GM18873 (cell line): ENCODE measurements around the gene HCFC1.

ENCODE experiments used
- ATAC-seq: cut with Tn5 transposase; IDR thresholded peaks from one replicate; pipeline ENCODE4 v1.9.1; 2021; ENCODE audit warnings: mild to moderate bottlenecking, moderate library complexity, moderate number of reproducible peaks; ENCODE audit not compliant: unreplicated experiment, low FRiP score

Gene HCFC1

GRCh38 chrX:153926858-153927671, 44.6 kb downstream of the HCFC1 start:
- peak; percentile 56 for ATAC-seq

DNA sequence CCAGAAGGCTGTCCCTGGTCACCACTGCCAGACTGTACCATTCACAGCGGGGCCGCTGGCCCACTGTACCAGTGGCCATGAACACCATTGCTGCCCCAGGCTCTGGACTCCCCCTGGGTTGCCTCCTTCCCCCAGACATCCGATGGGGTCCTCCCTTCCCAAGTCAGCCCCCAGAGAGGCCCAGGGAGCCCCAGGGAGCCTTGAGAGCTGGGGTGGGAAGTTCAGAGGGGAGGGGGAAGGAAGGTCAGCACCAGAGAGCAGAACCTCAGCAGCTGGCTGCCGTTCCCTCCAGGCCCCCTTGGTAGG, 45.1 kb downstream of the HCFC1 start:
- peak; percentile 7 for ATAC-seq

- ATAC-seq = peak; percentile 1
These were observed 45.7 kb downstream of the HCFC1 start, which contains the start of gene ARHGAP4 for GRCh38 chrX:153925739-153926551. Gene ARHGAP4 (minus strand): TSS chrX:153926264. CDS start chrX:153926202, 62 bp downstream.

DNA sequence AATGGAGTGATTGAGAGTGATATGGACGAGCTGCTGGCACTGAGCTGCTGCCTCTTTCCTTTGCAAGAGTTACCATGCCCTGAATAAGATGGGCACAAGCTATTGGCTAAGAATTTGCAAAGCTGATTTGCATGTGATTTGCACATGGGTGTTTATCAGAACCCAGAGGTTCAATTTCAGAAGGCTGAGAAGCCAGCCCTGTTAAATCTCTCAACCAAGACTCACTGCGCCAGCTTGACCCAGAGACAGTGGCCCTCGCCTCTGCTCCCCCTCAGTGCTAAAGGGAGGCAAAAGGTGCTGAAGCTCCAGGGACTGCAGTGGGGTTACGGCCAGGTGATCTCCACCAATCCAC, 46.3 kb downstream of the HCFC1 start:
- no peak for ATAC-seq

DNA sequence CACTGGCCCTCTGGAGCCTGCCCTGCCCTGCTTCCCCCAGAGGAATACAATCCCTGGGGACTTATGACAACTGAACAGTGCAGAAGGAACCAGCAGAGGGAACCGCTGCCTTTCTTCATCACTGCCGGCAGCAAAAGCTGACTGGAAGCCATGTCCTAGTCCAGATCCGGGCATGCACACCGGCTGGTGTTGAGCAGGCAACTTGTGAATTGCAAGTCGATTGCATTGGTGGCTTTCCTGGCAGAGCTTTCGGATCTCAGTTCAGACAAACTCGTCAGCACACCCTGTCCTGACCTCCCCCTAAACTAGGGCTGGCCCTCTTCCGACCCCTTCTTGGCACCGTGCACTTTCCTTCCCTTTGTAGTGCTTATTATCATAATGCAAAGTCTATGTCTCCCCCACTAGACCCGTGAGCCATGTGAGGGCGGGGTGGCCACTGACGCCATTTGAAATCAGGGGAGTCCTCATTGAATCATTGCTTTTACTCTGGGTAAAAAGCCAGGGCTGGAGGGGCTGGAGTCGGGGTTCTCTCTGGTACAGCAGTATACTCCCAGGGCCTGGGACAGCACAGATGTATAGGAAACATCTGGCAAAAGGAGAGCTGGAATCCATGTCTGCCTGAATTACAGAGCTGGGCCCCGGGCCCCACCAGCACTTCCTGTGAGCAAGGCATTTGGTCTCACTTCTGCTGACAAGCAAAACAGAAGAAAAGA, 47.3 kb downstream of the HCFC1 start:
- ATAC-seq = no peak

GRCh38 chrX:153922932-153923857, 48.4 kb downstream of the HCFC1 start:
- ATAC-seq = no peak

DNA sequence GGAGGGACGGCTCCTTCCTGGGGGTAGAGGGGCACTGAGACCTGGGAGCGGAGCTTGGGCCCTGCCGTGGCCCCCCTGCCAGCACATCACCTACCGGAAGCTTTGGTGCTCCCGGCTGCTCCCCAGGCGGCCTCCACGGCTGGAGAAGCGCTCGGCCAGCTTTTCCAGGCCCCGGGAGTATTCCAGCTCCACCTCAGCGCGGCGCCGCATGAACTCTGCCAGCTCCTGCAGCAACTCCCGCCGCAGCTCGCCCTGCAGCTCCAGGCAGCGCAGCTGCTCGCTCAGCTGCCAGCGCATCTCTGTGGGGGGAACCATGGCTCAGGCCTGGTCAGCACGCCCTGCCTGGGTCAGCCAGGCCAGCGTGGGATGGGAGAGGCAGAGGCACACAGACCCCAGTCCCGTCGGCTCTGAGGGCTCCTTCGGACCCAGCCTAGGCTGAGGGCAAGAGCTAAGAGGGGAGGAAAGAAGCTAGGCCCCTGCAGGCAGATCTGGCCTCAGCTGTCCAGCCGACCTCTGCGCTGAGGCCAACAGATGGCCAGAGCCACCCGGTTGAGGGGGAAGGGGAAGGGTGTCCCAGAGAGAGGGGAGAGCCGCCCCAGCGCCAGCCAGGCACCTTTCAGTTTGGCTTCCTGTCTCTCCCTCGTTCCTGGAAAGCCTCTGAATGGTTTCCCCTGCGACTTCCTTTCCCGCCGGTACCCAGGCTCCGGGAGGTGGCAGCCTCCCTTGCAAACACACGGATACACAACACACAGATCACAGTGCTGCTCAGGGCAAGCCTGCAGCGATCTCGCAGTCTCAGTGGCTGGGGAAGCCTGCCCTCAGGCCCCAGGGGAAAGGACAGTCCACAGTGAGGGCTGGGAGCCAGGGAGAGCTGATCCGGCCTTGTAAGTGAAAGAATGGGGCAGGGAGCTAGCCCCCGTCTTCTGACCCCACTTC, 49.8 kb downstream of the HCFC1 start:
- no peak for ATAC-seq

DNA sequence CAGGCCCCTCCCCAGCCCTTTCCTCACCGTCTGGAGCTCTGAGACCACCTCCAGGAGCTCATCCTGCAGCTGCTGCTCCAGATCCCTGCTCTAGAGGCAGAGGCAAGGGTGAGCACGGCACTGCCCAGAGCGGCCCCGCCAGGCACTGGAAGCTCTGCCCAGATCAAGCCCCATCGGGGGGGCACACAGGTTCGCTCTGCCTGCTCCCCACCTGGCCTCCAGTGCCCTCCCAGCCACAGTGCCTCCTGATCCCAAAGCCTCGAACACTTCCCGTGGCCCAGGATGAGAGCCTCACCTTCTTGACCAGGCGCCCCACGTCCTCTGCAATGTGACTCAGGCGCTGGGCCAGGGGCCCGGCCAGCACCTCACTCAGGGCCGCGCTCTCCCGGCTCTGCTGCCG, 50.5 kb downstream of the HCFC1 start:
- ATAC-seq = no peak

DNA sequence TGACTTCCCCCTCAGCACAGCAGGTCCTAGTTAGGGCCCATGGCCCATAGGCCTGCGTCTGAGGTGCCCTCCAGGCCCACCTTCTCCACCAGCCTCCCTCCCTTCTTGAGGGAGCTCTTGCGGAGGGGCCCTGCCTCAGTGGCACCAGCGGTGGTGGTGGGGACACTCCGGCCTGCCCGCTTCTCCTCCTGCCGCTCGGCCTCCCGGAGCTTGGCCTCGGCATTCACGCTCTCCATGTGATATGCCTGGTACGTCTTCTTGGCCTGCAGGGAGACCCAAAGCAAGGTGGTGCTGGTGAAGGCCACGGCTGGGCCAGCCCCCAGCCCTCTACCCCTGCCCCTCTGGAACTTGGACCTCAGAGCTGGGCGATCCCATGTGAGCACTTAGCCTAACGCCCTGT, 51.1 kb downstream of the HCFC1 start:
- ATAC-seq = no peak

GRCh38 chrX:153919281-153919680, 52.3 kb downstream of the HCFC1 start:
- ATAC-seq = no peak

DNA sequence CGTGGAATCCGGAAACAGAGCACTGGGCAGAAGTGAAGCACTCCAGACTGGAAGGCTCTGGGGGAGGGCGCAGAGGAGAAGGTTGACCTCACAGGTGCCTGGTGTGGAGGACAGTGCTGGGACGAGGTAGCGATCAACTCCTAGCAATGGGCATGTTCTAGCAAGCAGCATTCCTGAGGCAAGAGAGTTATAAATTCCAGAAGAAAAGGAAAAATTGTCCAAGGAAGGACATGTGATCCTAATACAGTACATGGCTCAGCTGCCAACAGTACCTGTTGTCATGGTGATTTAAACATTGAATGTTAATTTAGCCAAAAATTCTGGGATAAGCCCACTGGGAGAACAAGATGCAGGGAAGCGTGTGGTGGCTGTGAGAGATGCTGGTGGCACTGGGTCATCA, 53.7 kb downstream of the HCFC1 start:
- no peak for ATAC-seq

- no peak for ATAC-seq
These were observed 57.9 kb downstream of the HCFC1 start for GRCh38 chrX:153913701-153914100.

DNA sequence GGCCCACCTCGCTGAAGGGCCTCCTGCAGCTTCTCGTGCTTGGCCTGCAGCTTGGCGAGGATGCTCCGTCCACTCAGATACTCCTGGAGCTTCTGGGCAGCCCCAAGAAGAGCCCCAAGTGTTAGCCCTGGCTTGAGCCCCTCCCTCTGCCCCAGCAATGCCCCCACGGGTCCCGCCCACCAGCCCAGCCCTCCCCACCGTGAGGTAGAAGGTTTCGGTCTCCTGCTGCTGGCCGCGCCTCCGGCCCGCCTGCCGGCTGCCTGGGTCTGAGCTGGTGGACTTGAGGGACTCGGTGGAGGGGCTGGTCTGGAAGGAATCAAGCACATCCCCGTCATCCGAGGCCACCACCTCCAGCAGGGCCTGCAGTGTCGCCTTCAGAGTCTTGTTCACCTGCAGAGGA, 58.4 kb downstream of the HCFC1 start:
- ATAC-seq = no peak

DNA sequence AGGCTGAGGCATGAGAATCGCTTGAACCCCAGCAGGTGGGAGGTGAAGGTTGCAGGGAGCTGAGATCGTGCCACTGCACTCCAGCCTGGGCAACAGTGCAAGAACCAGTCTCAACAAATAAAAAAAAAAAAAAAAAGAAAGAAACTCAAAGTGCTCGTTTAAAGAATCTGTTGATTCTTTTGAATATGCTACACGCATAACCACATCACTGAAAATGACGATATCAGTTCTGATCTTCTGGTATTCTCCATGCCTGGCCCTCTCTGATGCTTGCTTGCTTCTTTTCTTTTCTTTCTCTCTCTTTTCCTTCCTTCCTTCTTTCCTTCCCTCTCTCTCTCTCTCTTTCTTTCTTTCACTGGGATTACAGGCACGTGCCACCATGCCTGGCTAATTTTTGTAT, 59.8 kb downstream of the HCFC1 start:
- ATAC-seq = no peak

DNA sequence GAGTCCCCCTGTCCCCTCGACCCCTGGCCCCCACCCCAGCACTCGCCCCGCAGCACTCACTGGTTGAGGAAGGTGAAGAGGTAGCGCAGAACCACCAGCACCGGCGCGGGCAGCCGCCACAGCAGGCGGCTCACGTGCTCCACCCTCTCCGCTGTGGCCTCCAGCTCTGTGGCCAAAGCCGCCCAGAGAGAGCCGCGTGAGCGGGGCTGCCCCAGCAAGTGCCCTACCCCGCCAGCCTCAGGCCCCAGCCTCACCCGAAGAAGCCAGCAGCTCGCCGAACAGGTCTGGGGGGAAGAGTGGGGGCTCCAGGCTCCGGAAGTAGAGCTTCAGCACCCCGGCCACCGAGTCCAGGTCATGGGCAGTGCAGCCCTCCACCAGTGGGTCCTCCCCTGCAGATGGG, 61.2 kb downstream of the HCFC1 start:
- no peak for ATAC-seq

- ATAC-seq = no peak
These were observed 61.6 kb downstream of the HCFC1 start for GRCh38 chrX:153909980-153910360.

DNA sequence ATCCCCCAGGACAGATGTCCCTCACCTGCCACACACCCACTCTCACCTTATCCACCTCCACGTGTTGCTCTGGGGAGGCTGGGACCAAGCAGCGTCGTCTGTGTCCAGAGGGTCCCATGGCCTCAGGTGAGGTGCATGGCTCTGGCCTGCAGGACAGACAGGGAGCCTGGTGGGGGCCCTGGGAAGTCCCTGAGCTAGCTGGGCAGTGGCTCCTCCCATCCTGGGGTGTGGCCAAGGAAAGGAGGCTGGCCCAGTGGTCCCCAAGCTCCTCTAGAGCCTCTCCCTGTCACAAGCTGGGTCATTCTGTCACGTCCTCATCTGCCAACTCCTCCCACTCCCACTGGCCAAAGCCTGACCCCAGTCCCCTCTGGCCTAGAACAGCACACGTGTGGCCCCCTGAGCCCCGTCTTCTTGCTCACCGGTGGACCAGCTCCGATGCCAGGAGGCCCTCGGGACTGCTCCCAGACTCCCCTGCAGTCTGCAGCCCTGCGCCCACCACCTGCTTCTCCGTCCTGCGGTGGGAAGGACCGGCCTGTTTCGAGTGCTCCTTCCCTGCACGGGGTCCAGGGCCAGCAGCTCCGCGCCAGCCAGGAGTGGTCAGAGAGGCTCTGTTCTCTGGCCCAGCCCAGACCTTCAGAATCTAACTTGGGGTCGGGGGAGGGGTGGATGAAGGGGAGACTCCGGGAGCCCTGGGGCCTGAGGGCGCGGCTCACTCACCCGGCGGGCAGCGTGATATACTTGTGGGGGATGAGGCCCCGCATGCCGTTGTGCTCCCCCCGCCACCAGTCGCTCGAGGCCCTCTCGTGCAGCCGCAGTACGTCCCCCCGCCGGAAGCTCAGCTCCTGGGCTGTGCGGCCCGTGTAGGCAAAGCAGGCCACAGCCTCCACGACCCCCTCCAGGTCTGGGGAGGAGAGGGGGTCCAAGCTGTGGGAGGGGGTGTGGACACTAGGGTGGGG, 62.3 kb downstream of the HCFC1 start:
- no peak for ATAC-seq

DNA sequence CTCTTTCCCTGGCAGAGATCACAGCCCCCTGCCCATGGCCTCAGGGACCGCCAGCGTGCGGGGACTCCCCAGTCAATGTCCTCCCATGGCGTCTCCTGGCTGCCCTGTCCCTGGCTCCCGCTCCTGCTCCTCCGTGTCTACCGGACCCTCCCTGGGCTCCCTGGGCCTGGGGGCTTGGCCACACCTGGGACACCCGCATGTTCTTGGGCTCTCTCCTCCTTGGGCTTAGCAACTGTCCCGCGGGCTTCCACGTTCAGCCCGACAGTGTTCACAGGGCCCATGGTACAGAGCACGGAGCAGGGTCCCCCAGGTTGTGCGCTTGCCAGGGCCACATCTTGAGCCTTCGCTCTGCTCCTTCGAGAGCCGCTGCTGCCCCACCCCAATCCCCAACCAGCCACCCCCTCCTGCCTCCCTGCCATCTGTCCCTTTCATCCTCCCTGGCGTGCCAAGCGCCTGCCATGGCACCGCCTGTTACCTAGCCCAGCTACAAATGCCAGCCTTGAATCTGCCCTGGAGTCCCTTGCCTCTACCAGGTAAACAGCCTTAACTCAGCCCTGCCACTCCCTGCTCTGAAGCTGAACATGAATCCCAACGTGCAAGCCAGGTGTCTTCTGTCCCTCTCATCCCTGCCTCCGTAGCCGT, 63.3 kb downstream of the HCFC1 start:
- no peak for ATAC-seq
